ENCODE measurements around the gene EPHB2.

EPHB2 gene

GRCh38 chr1:22677931-22678896, 32.4 kb upstream of the EPHB2 start (continued):
- TF ChIP-seq PRDM2 (tag by site-specific recombination; IDR thresholded peaks at IDR 0.05; ENCODE audit: borderline replicate concordance) (no peak), SCRT1 (tag by site-specific recombination; IDR thresholded peaks at IDR 0.05; ENCODE audit: borderline replicate concordance) (no peak), MZF1 (tag by site-specific recombination; IDR thresholded peaks at IDR 0.05; ENCODE audit: borderline replicate concordance) (no peak), TRIM28 (IDR thresholded peaks at IDR 0.05; ENCODE audit: borderline replicate concordance, low read length) (no peak), ZNF473 (tag by site-specific recombination; IDR thresholded peaks at IDR 0.05) (0 out of 2 replicates have a peak, but pooled peaks have one; percentile 55), ZNF354C (tag by site-specific recombination; IDR thresholded peaks at IDR 0.05; ENCODE audit: borderline replicate concordance, low read depth) (peak; percentile 7; the same call in 1 of the 2 replicates), BCL11B (tag by site-specific recombination; IDR thresholded peaks at IDR 0.05; ENCODE audit: low read depth) (no peak), ZNF214 (tag by site-specific recombination; IDR thresholded peaks at IDR 0.05; ENCODE audit: borderline replicate concordance) (no peak), IKZF3 (tag by site-specific recombination; IDR thresholded peaks at IDR 0.05) (no peak), ZNF449 (tag by site-specific recombination; IDR thresholded peaks at IDR 0.05) (no peak), ZNF223 (tag by site-specific recombination; IDR thresholded peaks at IDR 0.05) (no peak), KLF16 (tag by site-specific recombination; IDR thresholded peaks at IDR 0.05) (no peak), ZNF785 (tag by site-specific recombination; IDR thresholded peaks at IDR 0.05) (no peak; the same call in 1 of the 2 replicates), TCF7L2 (IDR thresholded peaks at IDR 0.05; ENCODE audit: borderline replicate concordance, low read depth, low read length) (no peak), ZNF404 (tag by site-specific recombination; IDR thresholded peaks at IDR 0.05) (no peak), ZNF302 (tag by site-specific recombination; IDR thresholded peaks at IDR 0.05; ENCODE audit: low read depth) (no peak), REPIN1 (tag by site-specific recombination; IDR thresholded peaks at IDR 0.05; ENCODE audit: low read depth) (no peak), PRDM1 (tag by site-specific recombination; IDR thresholded peaks at IDR 0.05) (no peak), FEZF1 (tag by site-specific recombination; IDR thresholded peaks at IDR 0.05) (no peak)
- TF ChIP-seq, protein P1, sequence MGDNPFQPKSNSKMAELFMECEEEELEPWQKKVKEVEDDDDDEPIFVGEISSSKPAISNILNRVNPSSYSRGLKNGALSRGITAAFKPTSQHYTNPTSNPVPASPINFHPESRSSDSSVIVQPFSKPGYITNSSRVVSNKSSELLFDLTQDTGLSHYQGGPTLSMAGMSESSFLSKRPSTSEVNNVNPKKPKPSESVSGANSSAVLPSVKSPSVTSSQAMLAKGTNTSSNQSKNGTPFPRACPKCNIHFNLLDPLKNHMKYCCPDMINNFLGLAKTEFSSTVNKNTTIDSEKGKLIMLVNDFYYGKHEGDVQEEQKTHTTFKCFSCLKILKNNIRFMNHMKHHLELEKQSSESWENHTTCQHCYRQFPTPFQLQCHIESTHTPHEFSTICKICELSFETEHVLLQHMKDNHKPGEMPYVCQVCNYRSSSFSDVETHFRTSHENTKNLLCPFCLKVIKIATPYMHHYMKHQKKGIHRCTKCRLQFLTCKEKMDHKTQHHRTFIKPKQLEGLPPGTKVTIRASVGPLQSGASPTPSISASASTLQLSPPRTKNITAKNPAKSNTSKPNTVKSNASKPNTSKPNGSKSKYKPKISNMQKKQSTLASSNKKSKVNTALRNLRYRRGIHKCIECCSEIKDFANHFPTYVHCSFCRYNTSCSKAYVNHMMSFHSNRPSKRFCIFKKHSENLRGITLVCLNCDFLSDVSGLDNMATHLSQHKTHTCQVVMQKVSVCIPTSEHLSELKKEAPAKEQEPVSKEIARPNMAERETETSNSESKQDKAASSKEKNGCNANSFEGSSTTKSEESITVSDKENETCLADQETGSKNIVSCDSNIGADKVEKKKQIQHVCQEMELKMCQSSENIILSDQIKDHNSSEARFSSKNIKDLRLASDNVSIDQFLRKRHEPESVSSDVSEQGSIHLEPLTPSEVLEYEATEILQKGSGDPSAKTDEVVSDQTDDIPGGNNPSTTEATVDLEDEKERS (tag by site-specific recombination; IDR thresholded peaks at IDR 0.05) = no peak
- TF ChIP-seq, protein P2, sequence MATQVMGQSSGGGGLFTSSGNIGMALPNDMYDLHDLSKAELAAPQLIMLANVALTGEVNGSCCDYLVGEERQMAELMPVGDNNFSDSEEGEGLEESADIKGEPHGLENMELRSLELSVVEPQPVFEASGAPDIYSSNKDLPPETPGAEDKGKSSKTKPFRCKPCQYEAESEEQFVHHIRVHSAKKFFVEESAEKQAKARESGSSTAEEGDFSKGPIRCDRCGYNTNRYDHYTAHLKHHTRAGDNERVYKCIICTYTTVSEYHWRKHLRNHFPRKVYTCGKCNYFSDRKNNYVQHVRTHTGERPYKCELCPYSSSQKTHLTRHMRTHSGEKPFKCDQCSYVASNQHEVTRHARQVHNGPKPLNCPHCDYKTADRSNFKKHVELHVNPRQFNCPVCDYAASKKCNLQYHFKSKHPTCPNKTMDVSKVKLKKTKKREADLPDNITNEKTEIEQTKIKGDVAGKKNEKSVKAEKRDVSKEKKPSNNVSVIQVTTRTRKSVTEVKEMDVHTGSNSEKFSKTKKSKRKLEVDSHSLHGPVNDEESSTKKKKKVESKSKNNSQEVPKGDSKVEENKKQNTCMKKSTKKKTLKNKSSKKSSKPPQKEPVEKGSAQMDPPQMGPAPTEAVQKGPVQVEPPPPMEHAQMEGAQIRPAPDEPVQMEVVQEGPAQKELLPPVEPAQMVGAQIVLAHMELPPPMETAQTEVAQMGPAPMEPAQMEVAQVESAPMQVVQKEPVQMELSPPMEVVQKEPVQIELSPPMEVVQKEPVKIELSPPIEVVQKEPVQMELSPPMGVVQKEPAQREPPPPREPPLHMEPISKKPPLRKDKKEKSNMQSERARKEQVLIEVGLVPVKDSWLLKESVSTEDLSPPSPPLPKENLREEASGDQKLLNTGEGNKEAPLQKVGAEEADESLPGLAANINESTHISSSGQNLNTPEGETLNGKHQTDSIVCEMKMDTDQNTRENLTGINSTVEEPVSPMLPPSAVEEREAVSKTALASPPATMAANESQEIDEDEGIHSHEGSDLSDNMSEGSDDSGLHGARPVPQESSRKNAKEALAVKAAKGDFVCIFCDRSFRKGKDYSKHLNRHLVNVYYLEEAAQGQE (tag by site-specific recombination; IDR thresholded peaks at IDR 0.05) = no peak
- TF ChIP-seq, protein P3, sequence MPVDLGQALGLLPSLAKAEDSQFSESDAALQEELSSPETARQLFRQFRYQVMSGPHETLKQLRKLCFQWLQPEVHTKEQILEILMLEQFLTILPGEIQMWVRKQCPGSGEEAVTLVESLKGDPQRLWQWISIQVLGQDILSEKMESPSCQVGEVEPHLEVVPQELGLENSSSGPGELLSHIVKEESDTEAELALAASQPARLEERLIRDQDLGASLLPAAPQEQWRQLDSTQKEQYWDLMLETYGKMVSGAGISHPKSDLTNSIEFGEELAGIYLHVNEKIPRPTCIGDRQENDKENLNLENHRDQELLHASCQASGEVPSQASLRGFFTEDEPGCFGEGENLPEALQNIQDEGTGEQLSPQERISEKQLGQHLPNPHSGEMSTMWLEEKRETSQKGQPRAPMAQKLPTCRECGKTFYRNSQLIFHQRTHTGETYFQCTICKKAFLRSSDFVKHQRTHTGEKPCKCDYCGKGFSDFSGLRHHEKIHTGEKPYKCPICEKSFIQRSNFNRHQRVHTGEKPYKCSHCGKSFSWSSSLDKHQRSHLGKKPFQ (tag by site-specific recombination; IDR thresholded peaks at IDR 0.05) = no peak

Measured in HEK293 (cell line).